NCI-H345 treated with DMSO at 0.1 percent for 48 hours (cell line): ENCODE results near the gene AOPEP.

Experiments
- DNase-seq: peaks from one replicate; lab custom pipeline; 2025; ENCODE audit not compliant: unreplicated experiment; lab: John Stamatoyannopoulos, UW

Gene AOPEP

GRCh38 chr9:95055334-95055850 lies 328.9 kb downstream of the AOPEP start:
- DNase-seq, result no peak

GRCh38 chr9:95055851-95056551 lies 329.5 kb downstream of the AOPEP start:
- no peak for DNase-seq

GRCh38 chr9:95057101-95057500 lies 330.6 kb downstream of the AOPEP start:
- DNase-seq, result no peak

- DNase-seq, result no peak
These were observed 331.8 kb downstream of the AOPEP start for GRCh38 chr9:95058121-95058785.

- DNase-seq, result no peak
These were observed 332.4 kb downstream of the AOPEP start for GRCh38 chr9:95058795-95059386.

GRCh38 chr9:95060234-95060633 lies 333.7 kb downstream of the AOPEP start:
- DNase-seq, result no peak

- no peak for DNase-seq
These were observed 334.4 kb downstream of the AOPEP start for GRCh38 chr9:95060916-95061315.

GRCh38 chr9:95061916-95062595 lies 335.6 kb downstream of the AOPEP start:
- DNase-seq, result no peak

- DNase-seq, result no peak
These were observed 336.1 kb downstream of the AOPEP start for GRCh38 chr9:95062596-95063065.

GRCh38 chr9:95063300-95063699 lies 336.8 kb downstream of the AOPEP start:
- no peak for DNase-seq

GRCh38 chr9:95065224-95065623 lies 338.7 kb downstream of the AOPEP start:
- peak; percentile 19 for DNase-seq

GRCh38 chr9:95067057-95067456 lies 340.6 kb downstream of the AOPEP start:
- no peak for DNase-seq

- no peak for DNase-seq
These were observed 341.4 kb downstream of the AOPEP start for GRCh38 chr9:95067897-95068296.

- no peak for DNase-seq
These were observed 344.1 kb downstream of the AOPEP start for GRCh38 chr9:95070549-95071021.

- no peak for DNase-seq
These were observed 345.0 kb downstream of the AOPEP start for GRCh38 chr9:95071450-95071849.

- no peak for DNase-seq
These were observed 345.4 kb downstream of the AOPEP start for GRCh38 chr9:95071925-95072324.

- DNase-seq, result no peak
These were observed 346.6 kb downstream of the AOPEP start for GRCh38 chr9:95073042-95073607.

- DNase-seq, result no peak
These were observed 347.4 kb downstream of the AOPEP start for GRCh38 chr9:95073918-95074317.

- no peak for DNase-seq
These were observed 348.1 kb downstream of the AOPEP start for GRCh38 chr9:95074632-95075031.

GRCh38 chr9:95075700-95076099 lies 349.2 kb downstream of the AOPEP start:
- no peak for DNase-seq

GRCh38 chr9:95076696-95077052 lies 350.2 kb downstream of the AOPEP start:
- no peak for DNase-seq
